ENCODE measurements around the gene CARD11.

The CARD11 gene

GRCh38 chr7:3034591-3035150 is 9.0 kb downstream of the CARD11 start:
- TF ChIP-seq, protein P1, sequence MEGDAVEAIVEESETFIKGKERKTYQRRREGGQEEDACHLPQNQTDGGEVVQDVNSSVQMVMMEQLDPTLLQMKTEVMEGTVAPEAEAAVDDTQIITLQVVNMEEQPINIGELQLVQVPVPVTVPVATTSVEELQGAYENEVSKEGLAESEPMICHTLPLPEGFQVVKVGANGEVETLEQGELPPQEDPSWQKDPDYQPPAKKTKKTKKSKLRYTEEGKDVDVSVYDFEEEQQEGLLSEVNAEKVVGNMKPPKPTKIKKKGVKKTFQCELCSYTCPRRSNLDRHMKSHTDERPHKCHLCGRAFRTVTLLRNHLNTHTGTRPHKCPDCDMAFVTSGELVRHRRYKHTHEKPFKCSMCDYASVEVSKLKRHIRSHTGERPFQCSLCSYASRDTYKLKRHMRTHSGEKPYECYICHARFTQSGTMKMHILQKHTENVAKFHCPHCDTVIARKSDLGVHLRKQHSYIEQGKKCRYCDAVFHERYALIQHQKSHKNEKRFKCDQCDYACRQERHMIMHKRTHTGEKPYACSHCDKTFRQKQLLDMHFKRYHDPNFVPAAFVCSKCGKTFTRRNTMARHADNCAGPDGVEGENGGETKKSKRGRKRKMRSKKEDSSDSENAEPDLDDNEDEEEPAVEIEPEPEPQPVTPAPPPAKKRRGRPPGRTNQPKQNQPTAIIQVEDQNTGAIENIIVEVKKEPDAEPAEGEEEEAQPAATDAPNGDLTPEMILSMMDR (conservative IDR thresholded peaks at IDR 0.05; ENCODE audit: control insufficient read depth, insufficient read depth, low read depth, low read length): no peak
- no peak overlapping the region for H3K4me3 ChIP-seq (ENCODE audit: control insufficient read depth, low read depth, low read length)
- DNase-seq (ENCODE audit: low read depth): no peak

- TF ChIP-seq, protein P1 (conservative IDR thresholded peaks at IDR 0.05; ENCODE audit: control insufficient read depth, insufficient read depth, low read depth, low read length): no peak
- no peak for DNase-seq (ENCODE audit: low read depth)
Observed at GRCh38 chr7:3033581-3033980, 10.1 kb downstream of the CARD11 start.

GRCh38 chr7:3033136-3033535 is 10.5 kb downstream of the CARD11 start:
- DNase-seq (ENCODE audit: low read depth): no peak
- H3K4me3 ChIP-seq (ENCODE audit: control insufficient read depth, low read depth, low read length): no peak overlapping the region
- TF ChIP-seq, protein P1 (conservative IDR thresholded peaks at IDR 0.05; ENCODE audit: control insufficient read depth, insufficient read depth, low read depth, low read length): no peak

More at GRCh38 chr7:3033581-3033980, 10.1 kb downstream of the CARD11 start:
- no peak overlapping the region for H3K4me3 ChIP-seq (ENCODE audit: control insufficient read depth, low read depth, low read length)

DNA sequence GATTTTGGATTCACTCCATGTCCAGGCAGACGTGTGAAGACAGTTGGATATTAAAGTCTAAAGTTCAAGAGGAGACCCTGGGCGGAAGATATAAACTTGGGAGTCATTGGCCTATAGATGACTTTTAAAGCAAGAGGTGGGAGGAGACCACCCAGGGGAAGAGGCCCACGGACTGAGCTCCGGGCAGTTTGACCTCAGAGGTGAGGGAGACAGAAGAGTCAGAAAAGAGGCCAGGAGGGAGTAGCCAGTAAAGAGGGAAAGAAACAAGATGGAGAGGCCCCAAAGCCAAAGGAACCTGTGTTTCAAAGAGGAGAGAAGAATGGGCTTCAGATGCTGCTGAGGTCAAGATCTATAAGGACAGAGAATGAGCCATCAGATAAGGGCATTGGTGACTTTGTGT is 11.4 kb downstream of the CARD11 start:
- TF ChIP-seq, protein P1 (conservative IDR thresholded peaks at IDR 0.05; ENCODE audit: control insufficient read depth, insufficient read depth, low read depth, low read length): no peak
- no peak overlapping the region for H3K4me3 ChIP-seq (ENCODE audit: control insufficient read depth, low read depth, low read length)
- DNase-seq (ENCODE audit: low read depth): no peak

GRCh38 chr7:3029138-3029537 is 14.5 kb downstream of the CARD11 start:
- H3K4me3 ChIP-seq (ENCODE audit: control insufficient read depth, low read depth, low read length): no peak overlapping the region
- TF ChIP-seq, protein P1 (conservative IDR thresholded peaks at IDR 0.05; ENCODE audit: control insufficient read depth, insufficient read depth, low read depth, low read length): no peak
- no peak for DNase-seq (ENCODE audit: low read depth)

- DNase-seq (ENCODE audit: low read depth): no peak
- TF ChIP-seq, protein P1 (conservative IDR thresholded peaks at IDR 0.05; ENCODE audit: control insufficient read depth, insufficient read depth, low read depth, low read length): no peak
- no peak overlapping the region for H3K4me3 ChIP-seq (ENCODE audit: control insufficient read depth, low read depth, low read length)
Observed at GRCh38 chr7:3028758-3029093, 14.9 kb downstream of the CARD11 start.
